Measurements from ENCODE around the gene IGFN1.

- TF ChIP-seq CTCF (IDR thresholded peaks at IDR 0.05; ENCODE audit: low read depth, low read length, missing input control) (no peak), JUND (IDR thresholded peaks at IDR 0.05) (no peak)
Measured at GRCh38 chr1:201276891-201277290, 86.3 kb downstream of the IGFN1 start.
